ENCODE measurements around the gene BRDT. TPM values are rescaled to one million over a fixed set of nuclear protein-coding genes. Genes with fewer than 3 reads are reported as not detected.

The BRDT gene
- total and polyA plus RNA-seq, 12 donors, result 0.06 TPM; not detected in 11

GRCh38 chr1:91937613-91938012 lies 11.6 kb upstream of the BRDT start:
- TF ChIP-seq, protein P1, sequence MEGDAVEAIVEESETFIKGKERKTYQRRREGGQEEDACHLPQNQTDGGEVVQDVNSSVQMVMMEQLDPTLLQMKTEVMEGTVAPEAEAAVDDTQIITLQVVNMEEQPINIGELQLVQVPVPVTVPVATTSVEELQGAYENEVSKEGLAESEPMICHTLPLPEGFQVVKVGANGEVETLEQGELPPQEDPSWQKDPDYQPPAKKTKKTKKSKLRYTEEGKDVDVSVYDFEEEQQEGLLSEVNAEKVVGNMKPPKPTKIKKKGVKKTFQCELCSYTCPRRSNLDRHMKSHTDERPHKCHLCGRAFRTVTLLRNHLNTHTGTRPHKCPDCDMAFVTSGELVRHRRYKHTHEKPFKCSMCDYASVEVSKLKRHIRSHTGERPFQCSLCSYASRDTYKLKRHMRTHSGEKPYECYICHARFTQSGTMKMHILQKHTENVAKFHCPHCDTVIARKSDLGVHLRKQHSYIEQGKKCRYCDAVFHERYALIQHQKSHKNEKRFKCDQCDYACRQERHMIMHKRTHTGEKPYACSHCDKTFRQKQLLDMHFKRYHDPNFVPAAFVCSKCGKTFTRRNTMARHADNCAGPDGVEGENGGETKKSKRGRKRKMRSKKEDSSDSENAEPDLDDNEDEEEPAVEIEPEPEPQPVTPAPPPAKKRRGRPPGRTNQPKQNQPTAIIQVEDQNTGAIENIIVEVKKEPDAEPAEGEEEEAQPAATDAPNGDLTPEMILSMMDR (IDR thresholded peaks at IDR 0.05), result no peak
- ATAC-seq (no peak), DNase-seq (no peak)
- Histone ChIP-seq H3K27me3 (no peaks in the 10 kb centered on the region), H3K36me3 (no peaks in the 10 kb centered on the region), H3K4me1 (no peaks in the 10 kb centered on the region), H3K9me3 (peaks cover 0 to 12% (median 0%) of the 10 kb centered on the region in 11 donors), H3K4me3 (no peak overlapping the region), H3K27ac (no peak overlapping the region)
- intact Hi-C loops (cut with DNase I), result loop anchor here in 1 of 10 donors (10.0 kb wide), 1 partner anchor 357 kb away; the partner anchor contains the start of genes GLMN and RPAP2
- 94 to 97% methylated on average over 10 of the region's 10 CpGs for WGBS, 2 donors

DNA sequence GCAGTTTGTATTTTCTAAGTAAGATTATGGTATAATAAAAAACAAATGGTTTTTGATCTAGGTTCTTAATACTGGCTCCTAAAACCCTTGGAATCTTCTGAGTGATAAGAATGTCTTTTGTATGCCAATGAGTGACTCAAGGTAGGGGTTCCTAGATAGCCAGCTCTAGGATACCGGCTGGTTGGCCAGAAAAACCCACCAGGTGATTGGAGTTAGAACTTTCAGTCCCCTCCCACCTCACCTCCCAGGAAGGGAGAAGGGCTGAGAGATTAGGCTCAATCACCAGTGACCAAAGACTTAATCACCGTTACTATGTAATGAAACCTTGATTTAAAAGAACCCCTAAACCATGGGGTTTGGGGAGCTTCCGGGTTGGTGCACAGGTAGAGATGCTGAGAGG lies 8.7 kb upstream of the BRDT start:
- Histone ChIP-seq H3K27ac (no peak overlapping the region), H3K36me3 (no peaks in the 10 kb centered on the region), H3K27me3 (no peaks in the 10 kb centered on the region), H3K4me3 (no peak overlapping the region), H3K9me3 (peaks cover 0 to 12% (median 0%) of the 10 kb centered on the region in 11 donors), H3K4me1 (no peaks in the 10 kb centered on the region)
- WGBS, 2 donors, result 78 to 81% methylated on average over 3 of the region's 3 CpGs
- DNase-seq (no peak), ATAC-seq (no peak)
- TF ChIP-seq, protein P1 (IDR thresholded peaks at IDR 0.05), result no peak
- intact Hi-C loops (cut with DNase I), result no loop called here

- H3K4me1 ChIP-seq, result no peaks in the 10 kb centered on the region
- no peak overlapping the region for H3K4me3 ChIP-seq
- WGBS, 2 donors, result 80 to 93% methylated on average over 3 of the region's 3 CpGs
- no peak for ATAC-seq
- H3K27me3 ChIP-seq, result no peaks in the 10 kb centered on the region
- peaks cover 0 to 12% (median 0%) of the 10 kb centered on the region in 11 donors for H3K9me3 ChIP-seq
- no peak for DNase-seq
- intact Hi-C loops (cut with DNase I), result no loop called here
- TF ChIP-seq, protein P1 (IDR thresholded peaks at IDR 0.05), result no peak
- H3K27ac ChIP-seq, result no peak overlapping the region
- no peaks in the 10 kb centered on the region for H3K36me3 ChIP-seq
These were observed 5.1 kb upstream of the BRDT start for GRCh38 chr1:91944087-91944486.

- Histone ChIP-seq H3K4me1 (peaks cover 0 to 3% (median 0%) of the 10 kb centered on the region in 9 donors), H3K4me3 (no peak overlapping the region), H3K27ac (peak overlapping the region in 1 of 10 donors; percentile 67), H3K27me3 (no peaks in the 10 kb centered on the region), H3K36me3 (no peaks in the 10 kb centered on the region), H3K9me3 (no peaks in the 10 kb centered on the region)
- intact Hi-C loops (cut with DNase I), result no loop called here
- ATAC-seq (no peak), DNase-seq (no peak)
- 76 to 77% methylated on average over 4 of the region's 4 CpGs for WGBS, 2 donors
- TF ChIP-seq, protein P1 (IDR thresholded peaks at IDR 0.05), result no peak
These were observed 1.1 kb upstream of the BRDT start for GRCh38 chr1:91948097-91948496.

All from heart right ventricle (tissue), 16 donors.